GM19238 (cell line): ENCODE measurements around the gene INKA1.
"Not testable (repeated sequence)": the region's sequence is repeated elsewhere in the genome, so short reads cannot be mapped to it uniquely, and the experiment has no call there.

Experiments
- DNase-seq: peaks from one replicate; pipeline ENCODE4 v3.0.0; 2011; ENCODE audit warnings: low spot score; ENCODE audit not compliant: insufficient read length

Gene INKA1

DNA sequence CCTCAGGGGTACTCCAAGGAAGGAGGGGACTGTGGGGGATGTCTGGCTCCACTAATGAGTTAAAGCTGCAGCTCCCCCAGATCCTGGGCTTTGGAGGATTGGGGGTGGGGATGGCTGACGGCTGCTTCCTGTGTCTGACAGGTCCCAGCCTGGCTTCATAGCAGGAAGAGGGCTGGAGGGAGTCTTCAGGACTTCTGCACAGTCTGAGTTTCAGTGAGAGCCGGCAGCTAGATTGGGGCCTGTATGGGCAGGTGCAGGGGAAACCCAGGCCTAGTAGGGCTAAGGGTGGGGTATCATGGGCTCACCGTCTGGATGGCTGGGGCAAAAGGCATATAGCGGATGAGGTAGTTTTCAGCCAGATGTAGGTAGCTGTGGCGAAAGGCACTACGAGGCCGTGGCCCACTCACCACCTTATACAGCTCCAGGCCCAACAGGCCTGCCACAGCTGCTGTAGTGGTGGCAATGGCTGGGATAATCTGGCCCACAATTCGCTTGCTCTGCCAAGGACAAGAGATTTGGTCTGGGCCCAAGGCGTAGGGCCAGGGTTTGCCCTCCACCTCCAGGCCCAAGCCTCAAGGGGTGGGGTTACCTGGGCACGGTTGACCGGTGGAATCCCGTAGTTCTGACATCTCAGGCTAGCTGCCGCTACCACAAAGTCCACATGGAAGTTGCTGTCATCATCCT, 4.5 kb downstream of the INKA1 start:
- no peak for DNase-seq

DNA sequence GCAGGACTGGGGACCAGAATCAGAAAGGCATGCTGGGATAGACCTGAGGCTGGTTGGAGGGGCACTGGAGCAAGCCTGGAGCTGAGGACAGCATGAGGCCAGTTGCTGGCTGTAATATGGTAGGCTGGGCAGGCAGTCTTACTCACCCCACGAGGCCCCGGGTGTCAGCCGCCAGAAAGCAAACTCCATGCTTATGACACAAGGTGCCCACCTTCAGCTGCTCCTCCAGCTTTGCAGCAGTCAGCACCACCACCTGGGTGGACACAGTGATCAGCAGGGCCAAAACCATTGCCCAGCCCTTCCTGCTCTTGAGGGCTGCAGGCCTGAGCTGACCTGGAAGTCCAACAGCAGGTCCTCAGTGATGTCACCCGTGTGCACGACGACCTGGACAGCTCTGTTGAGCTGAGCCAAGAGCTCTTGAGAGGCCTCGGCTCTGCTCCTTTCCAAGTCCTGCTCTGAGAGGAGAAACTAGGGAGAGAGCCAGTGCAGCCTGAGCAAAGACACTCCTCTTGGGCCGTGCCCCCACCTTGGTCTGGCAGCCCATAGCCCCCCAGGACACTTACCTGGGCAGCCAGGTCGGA, 9.9 kb downstream of the INKA1 start:
- no peak for DNase-seq

DNA sequence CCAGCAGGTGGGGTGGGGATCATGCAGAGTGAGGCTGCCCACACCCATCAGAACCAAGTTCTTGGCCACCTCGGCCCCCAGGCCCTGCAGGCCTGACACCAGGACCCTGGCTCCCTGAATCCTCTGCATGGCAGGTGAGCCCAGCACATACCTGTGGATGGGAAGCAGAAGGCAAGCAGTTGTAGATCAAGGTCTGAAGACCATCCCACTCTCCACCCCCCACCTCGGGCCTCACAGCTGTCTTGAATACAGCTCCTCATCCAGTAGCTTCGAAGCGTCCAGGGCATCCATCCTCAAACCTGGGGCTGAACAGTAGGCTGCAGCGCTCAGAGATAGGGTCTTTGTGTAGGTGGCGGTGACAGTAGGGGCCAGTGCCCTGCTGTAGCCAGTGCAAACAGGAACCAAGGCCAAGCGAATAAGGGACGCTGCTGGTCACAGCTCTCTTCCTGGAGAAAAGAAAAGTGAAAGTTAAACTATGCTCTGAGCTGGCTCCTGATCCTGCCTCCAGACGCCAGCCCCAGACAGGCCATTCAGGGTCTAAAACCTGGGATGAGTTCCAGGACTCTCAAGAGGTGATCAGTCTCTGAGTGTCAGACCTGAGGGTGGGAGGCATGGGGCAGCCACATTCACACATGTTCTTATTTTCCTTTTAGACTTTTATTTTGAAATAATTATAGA, 10.6 kb downstream of the INKA1 start, which contains the start of gene UBA7:
UBA7 (minus strand) TSS at position 457 of the 678 bp plus-strand sequence; CDS start at position 291, 166 bp downstream.
- DNase-seq, result peak; percentile 77

DNA sequence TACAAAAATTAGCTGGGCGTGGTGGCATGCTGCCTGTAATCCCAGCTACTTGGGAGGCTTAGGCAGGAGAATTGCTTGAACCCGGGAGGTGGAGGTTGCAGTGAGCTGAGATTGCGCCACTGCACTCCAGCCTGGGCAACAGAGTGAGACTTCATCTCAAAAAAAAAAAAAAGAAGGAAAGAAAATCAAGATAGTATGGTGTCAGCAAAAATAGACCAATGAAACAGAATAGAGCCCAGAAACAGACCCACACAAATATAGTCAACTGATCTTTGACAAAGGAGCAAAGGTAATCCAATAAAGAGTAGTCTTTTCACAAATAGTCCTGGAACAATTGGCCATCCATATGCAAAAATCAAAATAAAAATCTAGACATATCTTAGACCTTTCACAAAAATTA, 20.1 kb downstream of the INKA1 start:
- DNase-seq, result not testable (repeated sequence)

DNA sequence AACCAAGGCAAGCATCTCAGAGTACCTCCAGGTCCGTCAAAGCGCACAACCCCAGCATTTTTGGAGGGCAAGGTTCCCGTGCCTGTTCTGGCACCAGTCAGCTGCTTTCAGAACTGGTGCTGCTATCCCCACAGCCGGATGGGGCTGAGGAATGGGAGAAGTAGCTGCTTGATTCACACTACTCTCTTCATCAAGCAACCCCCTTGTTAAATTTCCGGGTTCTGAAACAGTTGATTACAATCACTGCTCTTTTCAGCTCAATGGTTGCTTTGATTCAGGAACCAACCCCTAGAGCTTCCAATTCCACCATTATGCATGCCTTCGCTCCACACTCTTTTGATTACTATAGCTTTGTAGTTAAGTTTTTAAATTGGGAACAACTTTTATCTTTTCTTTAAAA, 23.0 kb downstream of the INKA1 start:
- DNase-seq, result no peak

DNA sequence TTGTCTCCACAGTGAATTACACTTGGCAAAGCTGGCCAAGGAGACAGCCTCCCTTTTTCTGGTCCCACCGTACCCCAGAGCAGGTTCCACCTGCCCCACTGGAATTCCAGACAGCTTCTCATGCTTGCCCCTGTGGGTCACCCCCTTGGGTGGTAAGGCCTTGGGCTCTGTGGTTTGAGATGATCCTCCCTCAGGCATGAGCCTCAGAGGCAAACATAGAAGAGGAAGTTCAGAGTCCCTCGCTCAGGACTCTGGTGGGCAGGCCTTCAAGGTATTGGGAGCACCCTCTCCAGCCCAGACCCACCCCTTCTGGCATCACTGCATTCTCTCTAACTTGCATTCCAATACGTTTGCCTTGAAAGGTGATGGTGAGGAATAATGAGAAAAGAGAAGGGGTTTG, 28.3 kb downstream of the INKA1 start:
- DNase-seq, result no peak

DNA sequence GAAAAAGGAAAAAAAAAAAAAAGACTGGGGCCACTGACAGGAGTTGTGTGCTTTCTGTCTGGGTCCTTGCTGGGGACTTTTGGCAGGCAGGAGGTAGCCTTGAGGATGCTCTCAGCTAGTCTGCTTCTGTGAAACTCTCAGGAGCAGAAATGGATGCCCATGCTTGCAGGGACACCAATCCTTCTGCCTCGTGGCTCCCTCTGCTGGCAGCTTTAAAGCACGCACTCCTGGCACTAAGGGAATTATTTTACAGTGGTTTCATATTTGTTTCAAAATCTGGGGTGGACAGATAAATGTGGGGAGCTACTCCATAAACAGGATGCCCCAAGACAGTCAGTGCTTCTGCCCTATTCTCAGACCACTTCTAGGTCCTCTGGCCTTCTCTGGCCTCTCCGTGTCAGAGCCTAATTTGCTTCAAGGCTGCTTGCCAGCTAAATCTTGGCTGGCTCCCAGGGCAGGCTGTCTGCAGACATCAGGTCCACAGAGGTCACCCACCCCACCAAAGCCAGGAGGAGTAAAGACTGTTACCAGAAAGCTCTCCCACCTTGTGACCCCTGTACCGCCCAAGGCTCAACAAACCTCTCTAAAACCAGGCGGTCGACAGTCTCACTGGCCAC, 36.2 kb downstream of the INKA1 start:
- DNase-seq, result peak; percentile 62

DNA sequence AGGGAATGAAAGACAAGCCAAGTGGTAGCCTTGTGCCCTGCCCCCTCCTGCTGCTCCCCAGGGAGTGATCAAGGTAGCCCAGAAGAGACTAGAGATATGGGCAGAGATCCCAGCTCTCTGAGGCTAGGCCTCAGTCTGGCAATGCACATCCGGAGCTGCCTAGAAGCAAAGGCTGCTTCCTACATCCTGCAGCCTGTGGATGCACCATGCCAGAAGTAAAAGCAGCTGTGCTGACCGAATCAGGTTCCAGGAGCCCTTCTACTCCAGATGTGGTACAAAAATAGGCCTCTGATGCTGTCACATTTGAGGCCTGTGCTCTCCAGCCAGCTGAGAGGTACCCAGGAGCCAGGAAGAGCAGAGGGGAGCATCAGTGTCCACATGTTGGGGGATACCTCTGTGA, 37.3 kb downstream of the INKA1 start:
- DNase-seq, result no peak

DNA sequence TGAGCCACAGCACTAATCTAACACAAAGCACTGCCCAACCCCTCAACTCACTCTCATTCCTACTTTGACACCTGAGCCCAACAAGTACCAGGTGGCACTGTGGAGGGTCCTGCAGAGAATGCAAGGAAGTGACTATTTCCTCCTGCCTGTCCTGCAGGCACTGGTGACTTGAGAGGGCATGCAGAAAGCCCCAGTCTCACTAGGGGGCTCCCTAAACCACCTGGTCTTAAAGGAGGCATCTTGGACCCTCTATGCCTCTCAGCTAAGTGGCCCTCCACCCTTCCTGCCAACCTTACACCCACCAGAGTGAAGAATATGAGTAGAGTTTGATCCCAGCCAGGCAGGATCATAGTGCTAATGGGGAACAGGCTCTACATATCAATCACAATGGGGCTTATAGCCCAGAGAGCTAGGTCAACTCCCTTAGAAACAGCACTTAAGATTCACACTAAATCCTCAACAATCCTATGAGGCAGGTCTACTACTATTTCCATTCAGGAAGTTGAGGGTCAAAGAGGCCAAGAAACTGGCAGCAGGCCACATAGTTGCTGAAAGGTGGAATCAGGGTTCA, 38.1 kb downstream of the INKA1 start:
- no peak for DNase-seq

DNA sequence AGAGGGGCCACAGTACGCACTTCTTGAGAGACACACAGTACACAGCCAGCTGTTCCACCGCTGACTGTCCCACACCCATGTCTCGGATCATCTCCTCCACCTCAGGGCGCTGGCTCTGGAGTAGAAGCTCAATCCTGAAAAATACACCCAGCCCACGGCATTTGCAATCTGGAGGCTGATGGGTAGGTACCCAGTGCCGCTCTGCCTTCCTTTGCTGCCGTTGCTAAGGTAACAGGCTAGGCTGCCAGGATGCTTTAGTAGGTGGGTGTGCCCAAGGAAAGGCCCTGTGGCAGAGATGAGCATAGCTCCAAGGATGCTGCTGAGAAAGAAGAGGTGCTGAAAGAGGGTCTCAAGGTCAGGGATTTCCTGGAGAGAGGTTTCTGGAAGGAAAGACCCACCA, 38.7 kb downstream of the INKA1 start:
- no peak for DNase-seq

DNA sequence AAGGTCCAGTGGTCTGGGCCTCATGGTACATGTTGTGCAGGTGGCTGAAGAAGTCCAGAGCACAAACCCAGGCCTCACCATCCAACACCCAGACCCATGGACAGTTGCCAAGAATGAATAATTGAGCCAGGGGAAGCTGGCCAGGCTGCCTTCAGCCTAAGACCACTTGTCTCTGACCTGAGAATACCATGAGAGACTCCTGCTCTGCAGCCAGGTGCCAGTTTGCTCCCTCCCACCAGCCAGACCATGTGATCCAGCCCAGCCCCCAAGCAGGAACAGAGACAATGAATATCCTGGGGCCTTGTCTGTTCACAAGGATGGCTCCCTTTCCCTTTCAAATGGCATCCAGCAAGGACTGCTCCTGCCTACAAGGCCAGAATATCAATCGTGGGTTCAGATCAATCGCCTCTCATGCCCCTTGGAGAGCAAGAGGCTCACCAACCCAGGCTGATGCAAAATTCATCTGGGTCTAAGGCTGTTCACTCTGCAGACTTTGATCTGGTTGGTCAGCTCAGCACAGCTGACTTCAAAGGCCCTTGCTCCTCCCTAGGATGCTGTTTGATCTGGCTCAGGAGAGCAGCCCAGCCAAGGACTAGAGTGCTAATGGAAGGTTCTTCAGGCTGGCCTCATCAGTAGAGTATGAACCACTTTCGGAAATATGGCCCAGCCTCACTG, 39.9 kb downstream of the INKA1 start:
- no peak for DNase-seq

DNA sequence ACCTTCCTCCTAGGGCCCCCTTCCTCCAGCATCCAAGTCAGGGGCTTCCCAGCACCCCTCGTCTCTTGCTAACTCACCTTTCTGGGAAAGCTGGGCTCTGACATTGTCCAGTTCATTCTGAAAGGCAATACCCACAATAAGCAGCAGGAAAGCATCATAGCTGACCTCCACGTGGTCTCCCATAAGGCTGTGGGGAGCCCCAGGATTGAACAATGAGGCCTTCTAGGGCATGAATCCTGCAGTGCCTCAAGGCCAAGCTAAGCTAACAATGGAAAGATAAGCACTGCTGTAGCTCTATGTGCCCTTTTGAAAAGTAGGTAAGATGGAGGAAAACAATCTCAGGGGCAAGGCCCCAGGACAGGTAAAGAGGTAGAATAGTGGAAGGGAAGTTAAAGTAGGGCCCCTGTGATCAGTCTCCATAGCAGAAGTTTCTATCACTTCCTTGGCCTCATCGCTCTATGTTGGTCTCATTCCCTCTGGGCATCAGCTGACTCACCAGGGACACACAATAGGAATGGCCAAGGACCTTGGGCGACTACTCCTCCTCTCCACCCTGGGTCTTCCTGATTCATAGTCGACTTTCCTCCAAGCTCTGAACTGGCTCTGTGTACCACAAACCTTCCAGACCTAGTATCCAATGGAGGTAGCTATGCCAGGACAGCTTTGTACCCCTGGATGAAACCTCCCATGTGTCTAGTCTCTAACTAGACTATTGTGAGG, 41.6 kb downstream of the INKA1 start:
- no peak for DNase-seq

DNA sequence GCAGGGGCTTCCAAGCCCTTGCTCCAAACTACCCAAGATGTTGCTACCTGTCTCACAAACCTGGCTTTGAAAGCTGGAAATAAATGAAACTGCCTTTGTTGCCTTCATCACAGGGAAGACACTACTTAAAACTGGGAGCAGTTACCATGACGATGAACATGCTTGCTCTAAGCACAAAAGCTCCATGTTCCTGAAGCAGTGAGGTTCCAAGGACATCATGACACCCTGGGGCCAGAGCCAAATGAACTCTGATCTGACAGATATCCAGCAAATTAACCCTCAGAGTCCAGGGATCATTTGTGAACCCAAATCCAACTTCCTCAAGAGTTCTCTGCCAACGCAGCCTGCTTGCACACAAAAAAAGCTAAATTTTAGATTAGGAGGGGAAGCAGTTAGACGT, 42.6 kb downstream of the INKA1 start:
- no peak for DNase-seq
